ENCODE measurements around the gene SKOR1. TPM values are rescaled to one million over a fixed set of nuclear protein-coding genes. Genes with fewer than 3 reads are reported as not detected.
A peak's percentile ranks its signal among the peaks of the same experiment; 100 is the strongest.

SKOR1 gene
- total and polyA plus RNA-seq, 2 of the 13 experiments (the other 11 are each of a cell fraction or from before 2014, with no cell fraction given): 0.09 to 0.11 TPM

DNA sequence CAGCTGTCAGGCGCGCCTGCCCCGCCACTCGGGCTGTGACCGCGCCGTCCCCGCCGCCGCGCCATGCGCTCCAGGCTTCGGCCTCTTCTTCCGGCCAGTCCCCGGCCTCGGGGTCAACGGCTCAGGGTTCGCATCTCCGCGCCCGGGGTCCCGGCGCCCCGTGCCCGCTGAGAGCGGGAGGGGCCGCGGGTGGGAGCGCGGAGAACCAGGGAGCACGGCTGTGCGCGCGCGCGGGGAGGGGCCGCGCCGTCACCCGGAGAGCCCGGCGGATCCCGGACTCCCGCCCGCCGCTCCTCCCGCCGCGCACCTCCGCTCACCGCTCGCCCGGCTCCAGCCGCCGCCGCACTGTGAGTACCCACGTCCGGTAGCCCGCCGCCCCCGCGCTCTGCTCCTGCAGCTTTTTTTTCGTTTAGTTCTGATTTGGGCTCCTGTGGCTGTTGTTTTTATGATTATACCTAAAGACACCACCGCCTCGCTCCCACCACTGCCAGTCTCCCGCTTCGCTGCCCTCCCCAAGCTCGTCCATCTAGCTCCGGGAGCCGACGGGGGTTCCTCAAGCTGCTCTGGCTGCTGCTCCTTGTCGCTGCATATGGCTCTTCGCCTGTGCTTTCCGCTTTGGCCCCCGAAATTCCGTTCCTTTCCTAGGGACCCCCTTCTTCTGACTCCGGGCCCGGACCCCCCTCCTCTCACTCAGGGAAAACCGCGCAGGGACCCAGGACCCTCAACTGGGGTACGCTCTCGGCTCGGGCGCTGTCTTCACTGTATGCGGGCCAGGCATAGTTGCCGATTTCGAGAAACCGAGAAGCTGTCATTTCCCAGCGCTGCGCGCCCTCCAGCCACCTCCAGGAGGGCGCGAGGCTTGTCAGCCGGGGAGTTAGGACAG, 1.8 kb upstream of the SKOR1 start:
- no peak overlapping the region for H3K4me3 ChIP-seq (replicated peaks in 1 of 3; ENCODE audit: insufficient read depth in 1 of 3, low read depth in 2 of 3, low read length in 3 of 3)
- H3K9me3 ChIP-seq (ENCODE audit: low read length): no peaks in the 10 kb centered on the region
- ChIA-PET POLR2A (no interaction called here), CTCF (ENCODE audit: low intra/inter-chr PET ratio, low total read pairs) (no interaction called here)
- intact Hi-C loops (cut with micrococcal nuclease; ENCODE audit: unreplicated experiment) (no loop called here), in situ Hi-C loops (cut with HindIII; ENCODE audit: extremely low pct_ligation_motif_present, low pct_unique_long_range_greater_than_20kb) (no loop called here)
- no peak overlapping the region for H3K9ac ChIP-seq (ENCODE audit: insufficient read depth, low read depth, low read length)
- H3K27ac ChIP-seq (ENCODE audit: extremely low read length, insufficient read depth, low read length): no peak overlapping the region
- peak overlapping the region; percentile 7; the same call in 1 of the 2 replicates for H3K4me2 ChIP-seq (ENCODE audit: low read depth, low read length)
- DNase-seq (ENCODE audit: low spot score) (no peak), FAIRE-seq (no peak), ATAC-seq (no peak)
- BruUV-seq (replicated peaks): no TSS peak
- H3K27me3 ChIP-seq (ENCODE audit: control insufficient read depth in 1 of 2, insufficient read depth in 2 of 2, low read length in 2 of 2): peaks cover 15 to 59% of the 10 kb centered on the region in 2 experiments
- peaks cover 8% of the 10 kb centered on the region; the same call in 1 of the 2 replicates for H4K20me1 ChIP-seq (ENCODE audit: insufficient read depth, low read length)
- H3K4me1 ChIP-seq (ENCODE audit: insufficient read depth, low read length): no peaks in the 10 kb centered on the region
- no peaks in the 10 kb centered on the region for H3K79me2 ChIP-seq (ENCODE audit: insufficient read depth, low read length)
- no peaks in the 10 kb centered on the region for H3K36me3 ChIP-seq (replicated peaks in 1 of 2; ENCODE audit: control insufficient read depth in 1 of 2, insufficient read depth in 2 of 2, low read length in 2 of 2)
- WGBS (ENCODE audit: low lambda C conversion rate): 22% methylated on average over 42 of the region's 94 CpGs
- TF ChIP-seq, protein P1, sequence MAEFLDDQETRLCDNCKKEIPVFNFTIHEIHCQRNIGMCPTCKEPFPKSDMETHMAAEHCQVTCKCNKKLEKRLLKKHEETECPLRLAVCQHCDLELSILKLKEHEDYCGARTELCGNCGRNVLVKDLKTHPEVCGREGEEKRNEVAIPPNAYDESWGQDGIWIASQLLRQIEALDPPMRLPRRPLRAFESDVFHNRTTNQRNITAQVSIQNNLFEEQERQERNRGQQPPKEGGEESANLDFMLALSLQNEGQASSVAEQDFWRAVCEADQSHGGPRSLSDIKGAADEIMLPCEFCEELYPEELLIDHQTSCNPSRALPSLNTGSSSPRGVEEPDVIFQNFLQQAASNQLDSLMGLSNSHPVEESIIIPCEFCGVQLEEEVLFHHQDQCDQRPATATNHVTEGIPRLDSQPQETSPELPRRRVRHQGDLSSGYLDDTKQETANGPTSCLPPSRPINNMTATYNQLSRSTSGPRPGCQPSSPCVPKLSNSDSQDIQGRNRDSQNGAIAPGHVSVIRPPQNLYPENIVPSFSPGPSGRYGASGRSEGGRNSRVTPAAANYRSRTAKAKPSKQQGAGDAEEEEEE (CRISPR knock-in tag; IDR thresholded peaks at IDR 0.05; ENCODE audit: borderline replicate concordance): no peak
- TF ChIP-seq ZNF761 (CRISPR knock-in tag; conservative IDR thresholded peaks at IDR 0.05): no peak
- no peak for TF ChIP-seq ZNF644 (CRISPR knock-in tag; IDR thresholded peaks at IDR 0.05; ENCODE audit: low read depth)
- TF ChIP-seq EZH2 (conservative IDR thresholded peaks at IDR 0.05; ENCODE audit: low read depth, low read length): 0 out of 2 replicates have a peak, but pooled peaks have one; percentile 69
- no peak overlapping the region for H2AFZ ChIP-seq (ENCODE audit: low read length)

Data from HepG2 (cell line).